K562 (cell line): Measurements from ENCODE around the gene EVX1. TPM values are rescaled to one million over a fixed set of nuclear protein-coding genes. Genes with fewer than 3 reads are reported as not detected.

Experiments
- ATAC-seq: fragments of 200-7000 bp; cut with Tn5 transposase; 3 replicates; pipeline ENCODE4 v1.9.1; 2020; ENCODE audit warnings: moderate library complexity
- BruUV-seq: library from RNA; stranded (reverse); fragments of 400-500 nt; replicated peaks from 2 replicates; lab custom pipeline; 2021; lab: Mats Ljungman, UMichigan
- CTCF ChIA-PET: fragments of 300-600 bp; formaldehyde crosslinking; extraction: SDS; loops from one replicate; lab custom pipeline; 2021; ENCODE audit warnings: low intra/inter-chr PET ratio; lab: Yijun Ruan, JAX
- POLR2A ChIA-PET: fragments of 300-600, 350-650 bp; sonication (Branson Sonifier 250); formaldehyde crosslinking; extraction: SDS; loops from one replicate; lab custom pipeline; 2021; ENCODE audit warnings: antibody characterized with exemption, inconsistent platforms; lab: Yijun Ruan, JAX
- DNase-seq, 4 experiments: peaks; one replicate each; pipeline versions ENCODE4 v3.0.0 to v3.0.0-alpha.2; 2011 to 2018; ENCODE audit warnings: low spot score in 3 of 4, mixed read lengths in 3 of 4; ENCODE audit errors: extremely low read depth in 1 of 4
- FAIRE-seq: peaks from 2 replicates; lab custom pipeline; 2011; peaks lifted over from hg19 to GRCh38; lab: Jason Lieb, UNC
- H2AFZ ChIP-seq: 2 replicates; pipeline ENCODE4 v1.6.0; 2011; ENCODE audit warnings: low read depth, low read length, control low read depth, inconsistent platforms
- H3K27ac ChIP-seq: fragments of 200-600 bp; 3 replicates; pipeline ENCODE4 v1.8.0; 2011; ENCODE audit warnings: low read depth, mild to moderate bottlenecking, control low read depth, inconsistent platforms, low read length, moderate library complexity, mixed read lengths; ENCODE audit errors: extremely low read depth
- H3K27me3 ChIP-seq, 2 experiments: fragments of 300-600 bp in 1 of 2; 2 replicates in 1 of 2; 3 replicates in 1 of 2; pipeline versions ENCODE4 v1.6.0 to v1.8.0; 2011; ENCODE audit warnings: inconsistent platforms in 2 of 2, low read length in 2 of 2, mild to moderate bottlenecking in 1 of 2, mixed read lengths in 1 of 2, moderate library complexity in 1 of 2; ENCODE audit not compliant: control insufficient read depth in 2 of 2, insufficient read depth in 2 of 2
- H3K36me3 ChIP-seq: fragments of 300-600 bp; 3 replicates; pipeline ENCODE4 v1.8.0; 2011; ENCODE audit warnings: mild to moderate bottlenecking, low read length, inconsistent platforms; ENCODE audit not compliant: control insufficient read depth, insufficient read depth
- H3K4me1 ChIP-seq, 2 experiments: fragments of 200-600 bp in 1 of 2; replicated peaks in 1 of 2; 2 replicates in 1 of 2; 3 replicates in 1 of 2; pipeline versions ENCODE4 v1.5.1 to v1.8.0; 2011; ENCODE audit warnings: inconsistent platforms in 2 of 2, low read length in 2 of 2, mild to moderate bottlenecking in 1 of 2, mixed read lengths in 1 of 2, moderate library complexity in 1 of 2; ENCODE audit not compliant: control insufficient read depth in 2 of 2, insufficient read depth in 2 of 2
- H3K4me2 ChIP-seq: 2 replicates; pipeline ENCODE4 v1.6.1; 2011; ENCODE audit warnings: low read length, control low read depth, inconsistent platforms, mixed read lengths; ENCODE audit not compliant: insufficient read depth
- H3K4me3 ChIP-seq: fragments of 200-600 bp; sonication (generic), shearing (Covaris generic); 2 replicates; pipeline ENCODE4 v1.5.1; 2016; ENCODE audit warnings: control low read depth, inconsistent platforms
- H3K79me2 ChIP-seq: fragments of 200-600 bp; 3 replicates; pipeline ENCODE4 v1.8.0; 2011; ENCODE audit warnings: low read length, inconsistent platforms; ENCODE audit not compliant: control insufficient read depth, insufficient read depth
- H3K9ac ChIP-seq, 2 experiments: 2 replicates each; pipeline versions ENCODE4 v1.6.0 to v1.6.1; 2011; ENCODE audit warnings: low read depth in 2 of 2, low read length in 2 of 2, control low read depth in 1 of 2, inconsistent platforms in 1 of 2, mild to moderate bottlenecking in 1 of 2, mixed read lengths in 1 of 2; ENCODE audit not compliant: insufficient read depth in 1 of 2
- H3K9me1 ChIP-seq: one replicate; pipeline ENCODE4 v1.6.0; 2011; ENCODE audit warnings: inconsistent platforms, mild to moderate bottlenecking, low read length, moderate library complexity; ENCODE audit not compliant: control insufficient read depth, insufficient read depth
- H3K9me3 ChIP-seq: replicated peaks from 2 replicates; pipeline ENCODE4 v1.5.1; 2011; ENCODE audit warnings: low read depth, low read length, inconsistent platforms; ENCODE audit not compliant: control insufficient read depth, insufficient read depth
- H4K20me1 ChIP-seq: replicated peaks from 2 replicates; pipeline ENCODE4 v1.6.1; 2011; ENCODE audit warnings: low read length, inconsistent platforms, mixed read lengths; ENCODE audit not compliant: control insufficient read depth, insufficient read depth
- MECOM ChIP-seq: fragments of 250-450 bp; sonication (Bioruptor Pico); IDR thresholded peaks from 2 replicates; pipeline ENCODE4 v1.8.0; 2022; ENCODE audit warnings: inconsistent platforms
- POLR2B ChIP-seq: fragments of 450-650 bp; IDR thresholded peaks from 2 replicates; pipeline ENCODE4 v1.6.1; 2018; ENCODE audit warnings: low read depth; ENCODE audit not compliant: partially characterized antibody
- RFX5 ChIP-seq: IDR thresholded peaks from 2 replicates; pipeline ENCODE4 v1.6.1; 2011; ENCODE audit warnings: low read depth, mild to moderate bottlenecking, improper control_type of control experiment, low read length
- TAF1 ChIP-seq: IDR thresholded peaks from 2 replicates; pipeline ENCODE4 v1.6.1; 2011; ENCODE audit warnings: mild to moderate bottlenecking, low read length, moderate library complexity; ENCODE audit not compliant: insufficient read depth, control insufficient read depth, severe bottlenecking; ENCODE audit errors: extremely low read depth
- ZNF41 ChIP-seq: fragments of 250-450 bp; sonication (Bioruptor Pico); conservative IDR thresholded peaks from 2 replicates; pipeline ENCODE4 v1.4.0; 2020; ENCODE audit warnings: mild to moderate bottlenecking
- WGBS: fragments of 100-300 bp; shearing (Covaris generic); methylation state at CpG from one replicate; pipeline ENCODE4 v1.1.6; 2016; ENCODE audit warnings: low coverage, mixed read lengths; ENCODE audit not compliant: insufficient coverage; ENCODE audit errors: missing lambda C conversion rate; 5-methylcytosine and 5-hydroxymethylcytosine counted together
- in situ Hi-C: fragments of 300-500 bp; cut with MboI; formaldehyde crosslinking; loops from 4 replicates; pipeline ENCODE4 v1.15.0; 2018; ENCODE audit warnings: inconsistent platforms, mixed read lengths
- intact Hi-C: fragments of 100-400 bp; cut with micrococcal nuclease; formaldehyde crosslinking; loops from 2 replicates; pipeline ENCODE4 v1.14.2; 2022
- polyA plus RNA-seq, 8 experiments: library from polyadenylated mRNA; depleted of rRNA in 4 of 8; stranded (reverse) in 5 of 8; unstranded in 3 of 8; fragments of >200 nt; fragmentation: Nextera tagmentation in 2 of 8; fragmentation: Illumina TruSeq in 1 of 8; extraction: Ambion mirVana in 2 of 8; extraction: Trizol in 1 of 8; gene quantifications; 2 replicates each; pipeline versions ENCODE4 v1.2.1 to v1.2.3, GENCODE V29; 2011 to 2014; ENCODE audit warnings: inconsistent platforms in 1 of 8, missing spikeins in 1 of 8
- total RNA-seq, 7 experiments: library from RNA; depleted of rRNA in 6 of 7; stranded (reverse); fragments of >200 nt in 6 of 7; fragmentation: Illumina TruSeq in 2 of 7; extraction: Trizol in 2 of 7; gene quantifications; 2 replicates each; pipeline versions ENCODE4 v1.2.1 to v1.2.3, GENCODE V29; 2011 to 2021; ENCODE audit warnings: low replicate concordance in 1 of 7
- TF ChIP-seq, protein P1 (sequence below): sonication (generic); formaldehyde crosslinking; IDR thresholded peaks from 2 replicates; pipeline ENCODE4 v1.8.1; 2023; ENCODE audit warnings: mild to moderate bottlenecking, missing genetic modification reagents
- TF ChIP-seq, protein P2 (sequence below): IDR thresholded peaks from 2 replicates; pipeline ENCODE4 v1.6.1; 2014; ENCODE audit warnings: antibody characterized with exemption

Gene EVX1
- total and polyA plus RNA-seq, 9 of the 15 experiments (the other 6 are each of a cell fraction or from before 2014, with no cell fraction given): not detected

DNA sequence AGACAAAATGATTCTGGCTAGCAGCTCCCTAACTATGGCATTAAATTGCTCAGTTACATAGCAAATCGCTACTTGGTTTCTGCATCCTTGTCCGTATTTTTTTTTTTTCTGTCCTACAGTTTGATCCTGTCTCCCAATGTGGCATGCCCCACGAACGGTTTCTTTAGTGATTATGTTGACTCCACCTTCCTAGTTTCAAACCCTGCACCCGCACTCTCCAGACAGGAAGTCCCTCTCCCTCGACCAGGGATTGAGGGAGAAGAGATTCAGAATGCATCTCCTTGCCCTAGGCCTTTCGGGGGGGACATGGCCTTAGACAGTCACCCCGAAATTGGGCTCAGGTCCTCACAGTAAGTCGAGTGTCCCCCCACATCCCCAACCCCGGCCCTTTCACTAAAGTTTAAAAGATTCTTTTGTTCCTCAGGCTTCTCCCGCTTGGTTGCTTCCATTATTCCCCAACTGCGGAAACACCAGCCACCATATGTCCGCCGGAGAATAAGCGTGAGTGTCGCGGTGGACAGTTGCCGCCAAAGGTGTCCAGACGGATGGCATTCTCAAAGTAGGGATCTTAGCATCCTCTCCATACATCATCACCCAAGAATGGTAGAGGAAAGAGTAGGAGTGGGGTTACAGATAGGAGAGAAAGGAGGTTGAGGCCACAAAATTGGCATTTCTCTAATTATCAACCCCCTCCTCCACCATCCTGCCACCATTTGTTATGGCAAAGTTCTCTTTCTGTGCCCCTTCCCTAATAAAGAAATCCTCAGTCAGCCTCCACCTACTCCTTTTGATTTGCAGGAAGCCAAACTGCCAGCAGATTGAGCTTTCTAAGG, 7.3 kb downstream of the EVX1 start:
- intact Hi-C loops: no loop called here
- Histone ChIP-seq H3K9me1 (no peaks in the 10 kb centered on the region), H3K79me2 (no peaks in the 10 kb centered on the region), H3K4me1 (peaks cover 0 to 21% of the 10 kb centered on the region in 2 experiments; a peak in 1 of 5 replicates), H2AFZ (no peak overlapping the region), H3K4me3 (no peak overlapping the region), H3K27ac (no peak overlapping the region), H3K27me3 (peaks cover 66 to 84% of the 10 kb centered on the region in 2 experiments), H3K9ac (no peak overlapping the region), H3K4me2 (no peak overlapping the region), H3K9me3 (no peaks in the 10 kb centered on the region), H3K36me3 (no peaks in the 10 kb centered on the region), H4K20me1 (peaks cover 5% of the 10 kb centered on the region)
- CTCF ChIA-PET: no interaction called here
- DNase-seq (no peak), ATAC-seq (no peak), FAIRE-seq (no peak)
- no TSS peak for BruUV-seq
- POLR2A ChIA-PET: no interaction called here
- under 1% methylated on average over 19 of the region's 19 CpGs for WGBS
- in situ Hi-C loops: no loop called here
- TF ChIP-seq, protein P1, sequence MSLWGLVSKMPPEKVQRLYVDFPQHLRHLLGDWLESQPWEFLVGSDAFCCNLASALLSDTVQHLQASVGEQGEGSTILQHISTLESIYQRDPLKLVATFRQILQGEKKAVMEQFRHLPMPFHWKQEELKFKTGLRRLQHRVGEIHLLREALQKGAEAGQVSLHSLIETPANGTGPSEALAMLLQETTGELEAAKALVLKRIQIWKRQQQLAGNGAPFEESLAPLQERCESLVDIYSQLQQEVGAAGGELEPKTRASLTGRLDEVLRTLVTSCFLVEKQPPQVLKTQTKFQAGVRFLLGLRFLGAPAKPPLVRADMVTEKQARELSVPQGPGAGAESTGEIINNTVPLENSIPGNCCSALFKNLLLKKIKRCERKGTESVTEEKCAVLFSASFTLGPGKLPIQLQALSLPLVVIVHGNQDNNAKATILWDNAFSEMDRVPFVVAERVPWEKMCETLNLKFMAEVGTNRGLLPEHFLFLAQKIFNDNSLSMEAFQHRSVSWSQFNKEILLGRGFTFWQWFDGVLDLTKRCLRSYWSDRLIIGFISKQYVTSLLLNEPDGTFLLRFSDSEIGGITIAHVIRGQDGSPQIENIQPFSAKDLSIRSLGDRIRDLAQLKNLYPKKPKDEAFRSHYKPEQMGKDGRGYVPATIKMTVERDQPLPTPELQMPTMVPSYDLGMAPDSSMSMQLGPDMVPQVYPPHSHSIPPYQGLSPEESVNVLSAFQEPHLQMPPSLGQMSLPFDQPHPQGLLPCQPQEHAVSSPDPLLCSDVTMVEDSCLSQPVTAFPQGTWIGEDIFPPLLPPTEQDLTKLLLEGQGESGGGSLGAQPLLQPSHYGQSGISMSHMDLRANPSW (CRISPR knock-in tag): no peak
- TF ChIP-seq TAF1 (no peak), POLR2B (no peak), RFX5 (no peak), MECOM (CRISPR knock-in tag) (no peak), ZNF41 (CRISPR knock-in tag) (no peak)
- TF ChIP-seq, protein P2, sequence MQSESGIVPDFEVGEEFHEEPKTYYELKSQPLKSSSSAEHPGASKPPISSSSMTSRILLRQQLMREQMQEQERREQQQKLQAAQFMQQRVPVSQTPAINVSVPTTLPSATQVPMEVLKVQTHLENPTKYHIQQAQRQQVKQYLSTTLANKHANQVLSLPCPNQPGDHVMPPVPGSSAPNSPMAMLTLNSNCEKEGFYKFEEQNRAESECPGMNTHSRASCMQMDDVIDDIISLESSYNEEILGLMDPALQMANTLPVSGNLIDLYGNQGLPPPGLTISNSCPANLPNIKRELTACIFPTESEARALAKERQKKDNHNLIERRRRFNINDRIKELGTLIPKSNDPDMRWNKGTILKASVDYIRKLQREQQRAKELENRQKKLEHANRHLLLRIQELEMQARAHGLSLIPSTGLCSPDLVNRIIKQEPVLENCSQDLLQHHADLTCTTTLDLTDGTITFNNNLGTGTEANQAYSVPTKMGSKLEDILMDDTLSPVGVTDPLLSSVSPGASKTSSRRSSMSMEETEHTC: no peak
